ENCODE results near the gene FAM222A. TPM values are rescaled to one million over a fixed set of nuclear protein-coding genes. Genes with fewer than 3 reads are reported as not detected.

Gene FAM222A
- total RNA-seq (4.7 TPM), polyA plus RNA-seq (ENCODE audit: insufficient read depth in 1 of 8, insufficient read length in 8 of 8, low replicate concordance in 1 of 8) (1 to 10 TPM; 5.0 to 9.3 (median 6.3) TPM)
- long read RNA-seq, donor 1, partial matches to known transcripts: 0 of 1 reads
- long read RNA-seq, donor 1, other reads (novel, unspliced or antisense): 0 of 1 reads
- long read RNA-seq, donor 2, partial matches to known transcripts: 0 of 2 reads
- long read RNA-seq, donor 2, other reads (novel, unspliced or antisense): 0 of 2 reads
- long read RNA-seq, donor 3, partial matches to known transcripts: 0 of 4 reads
- long read RNA-seq, donor 3, other reads (novel, unspliced or antisense): 0 of 4 reads
- long read RNA-seq, donor 4, partial matches to known transcripts: 0 of 2 reads
- long read RNA-seq, donor 4, other reads (novel, unspliced or antisense): 0 of 2 reads
- long read RNA-seq, donor 5, partial matches to known transcripts: 0 of 4 reads
- long read RNA-seq, donor 5, other reads (novel, unspliced or antisense): 0 of 4 reads
- long read RNA-seq, donor 6, partial matches to known transcripts: 0 of 2 reads
- long read RNA-seq, donor 6, other reads (novel, unspliced or antisense): 0 of 2 reads
- long read RNA-seq, donor 7, partial matches to known transcripts: 0 of 3 reads
- long read RNA-seq, donor 7, other reads (novel, unspliced or antisense): 0 of 3 reads
- long read RNA-seq, donor 8, partial matches to known transcripts: 0 of 1 reads
- long read RNA-seq, donor 8, other reads (novel, unspliced or antisense): 0 of 1 reads
- long read RNA-seq, donor 9, partial matches to known transcripts: 0 of 3 reads
- long read RNA-seq, donor 9, other reads (novel, unspliced or antisense): 0 of 3 reads
- long read RNA-seq, donor 10, partial matches to known transcripts: 0 of 2 reads
- long read RNA-seq, donor 10, other reads (novel, unspliced or antisense): 0 of 2 reads
- long read RNA-seq, donor 11, partial matches to known transcripts: 0 of 3 reads
- long read RNA-seq, donor 11, other reads (novel, unspliced or antisense): 0 of 3 reads

DNA sequence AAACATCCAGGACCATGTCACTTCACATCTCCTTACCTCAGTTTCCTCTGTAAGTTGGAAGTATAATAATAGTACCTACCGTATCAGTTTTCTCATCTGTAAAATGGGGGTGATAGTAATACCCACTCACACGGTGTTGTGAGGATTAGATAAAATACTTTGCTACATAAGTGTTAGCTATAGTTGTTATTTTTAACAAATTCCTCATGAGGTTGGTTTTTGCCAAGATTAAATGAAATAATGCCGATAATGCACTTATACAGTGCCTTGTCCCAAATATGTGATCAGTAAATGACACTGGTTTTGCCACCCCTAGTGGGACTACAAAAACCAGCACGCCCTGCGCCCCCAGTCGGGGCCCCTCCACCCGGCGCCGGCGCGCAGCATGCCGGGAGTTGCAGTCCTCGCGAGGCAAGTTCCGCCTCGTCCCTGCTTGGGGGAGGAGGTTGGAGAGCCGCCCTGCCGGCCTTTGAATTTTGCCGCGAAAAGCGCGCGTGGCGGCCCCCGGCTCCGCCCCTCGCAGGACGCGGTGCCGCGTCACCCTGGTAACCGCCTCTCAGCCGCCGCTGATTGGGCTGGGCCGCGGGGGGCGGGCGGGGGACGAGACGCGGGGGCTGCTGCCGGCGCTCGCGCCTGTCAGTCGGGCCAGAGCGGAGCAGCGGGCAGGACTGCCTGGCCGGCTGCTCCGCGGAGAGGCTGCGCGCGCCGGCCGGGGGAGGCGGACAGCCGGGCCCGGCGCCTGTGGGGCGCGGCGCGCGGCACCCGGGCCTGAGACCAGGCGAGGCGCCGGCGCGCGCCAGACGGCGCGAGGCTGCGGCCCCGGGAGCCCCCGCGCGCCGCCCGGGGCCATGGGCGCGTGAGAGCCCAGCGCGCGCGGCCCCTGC lies at the start of gene FAM222A:
TSS of gene FAM222A (plus strand) at position 639 of the 884 bp plus-strand sequence. CDS start 30,322 bp downstream, outside the sequence.
- DNase-seq: peak; percentile 99
- Histone ChIP-seq H3K4me1 (ENCODE audit: control insufficient read depth, insufficient read depth, low read length) (peaks cover 42% of the 10 kb centered on the region), H3K27me3 (ENCODE audit: control insufficient read depth, insufficient read depth, low read length) (peaks cover 57% of the 10 kb centered on the region), H3K27ac (ENCODE audit: low read length) (peak within 1 kb of the TSS; percentile 85), H3K9me3 (replicated peaks; ENCODE audit: control insufficient read depth, low read depth, low read length) (no peaks in the 10 kb centered on the region), H3K36me3 (ENCODE audit: control insufficient read depth, insufficient read depth, low read length) (no peaks in the 10 kb centered on the region), H3K4me3 (ENCODE audit: low read length) (peak within 1 kb of the TSS; percentile 54)
- WGBS (ENCODE audit: insufficient coverage): under 1% methylated on average over 85 of the region's 88 CpGs

DNA sequence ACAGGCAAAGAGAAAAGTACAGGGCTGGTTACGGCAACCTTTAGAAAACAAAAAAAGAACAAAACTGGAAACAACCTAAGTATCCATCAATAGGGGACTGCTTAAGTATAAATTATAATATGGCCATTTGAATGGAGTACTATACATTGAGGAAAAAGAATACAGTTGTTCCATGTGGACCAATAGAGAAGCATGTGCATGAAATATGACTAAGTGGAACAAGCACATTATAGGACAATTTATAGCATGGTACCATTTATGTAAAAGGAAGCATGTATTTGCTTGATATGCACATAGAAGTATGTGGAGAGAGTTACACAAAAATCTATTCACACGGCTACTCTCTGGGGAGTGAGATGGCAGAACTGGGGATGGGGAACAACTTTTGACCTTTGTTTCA lies 49.2 kb upstream of the FAM222A start:
- Histone ChIP-seq H3K27ac (ENCODE audit: low read length) (no peak overlapping the region), H3K4me1 (ENCODE audit: control insufficient read depth, insufficient read depth, low read length) (no peaks in the 10 kb centered on the region), H3K9me3 (replicated peaks; ENCODE audit: control insufficient read depth, low read depth, low read length) (no peaks in the 10 kb centered on the region), H3K27me3 (ENCODE audit: control insufficient read depth, insufficient read depth, low read length) (peaks cover 7% of the 10 kb centered on the region), H3K4me3 (ENCODE audit: low read length) (no peak overlapping the region), H3K36me3 (ENCODE audit: control insufficient read depth, insufficient read depth, low read length) (no peaks in the 10 kb centered on the region)
- no peak for DNase-seq
- WGBS (ENCODE audit: insufficient coverage): no CpG with 5 or more reads among the region's 2 CpGs

DNA sequence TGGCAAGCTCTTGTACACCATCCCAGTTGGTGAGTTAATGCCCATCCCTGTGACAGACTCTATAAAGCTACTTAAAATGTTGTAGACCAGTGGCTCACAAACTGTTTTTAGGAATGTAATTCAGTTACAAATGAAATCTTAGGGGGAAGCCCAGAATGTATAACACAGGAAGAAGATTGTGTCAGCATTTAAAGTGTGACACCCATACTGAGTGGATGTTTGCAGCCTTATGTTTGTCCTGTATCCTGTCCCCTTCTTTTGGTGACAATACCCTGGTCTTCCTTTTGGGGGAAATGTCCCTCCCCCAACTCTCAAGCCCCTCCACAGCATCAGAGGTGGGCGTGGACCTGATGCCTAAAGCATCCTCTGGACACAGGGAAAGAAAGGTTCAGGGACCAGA lies 47.6 kb upstream of the FAM222A start:
- no CpG with 5 or more reads among the region's 1 CpG for WGBS (ENCODE audit: insufficient coverage)
- Histone ChIP-seq H3K4me3 (ENCODE audit: low read length) (no peak overlapping the region), H3K27me3 (ENCODE audit: control insufficient read depth, insufficient read depth, low read length) (peaks cover 12% of the 10 kb centered on the region), H3K4me1 (ENCODE audit: control insufficient read depth, insufficient read depth, low read length) (no peaks in the 10 kb centered on the region), H3K36me3 (ENCODE audit: control insufficient read depth, insufficient read depth, low read length) (no peaks in the 10 kb centered on the region), H3K9me3 (replicated peaks; ENCODE audit: control insufficient read depth, low read depth, low read length) (no peaks in the 10 kb centered on the region), H3K27ac (ENCODE audit: low read length) (no peak overlapping the region)
- no peak for DNase-seq

DNA sequence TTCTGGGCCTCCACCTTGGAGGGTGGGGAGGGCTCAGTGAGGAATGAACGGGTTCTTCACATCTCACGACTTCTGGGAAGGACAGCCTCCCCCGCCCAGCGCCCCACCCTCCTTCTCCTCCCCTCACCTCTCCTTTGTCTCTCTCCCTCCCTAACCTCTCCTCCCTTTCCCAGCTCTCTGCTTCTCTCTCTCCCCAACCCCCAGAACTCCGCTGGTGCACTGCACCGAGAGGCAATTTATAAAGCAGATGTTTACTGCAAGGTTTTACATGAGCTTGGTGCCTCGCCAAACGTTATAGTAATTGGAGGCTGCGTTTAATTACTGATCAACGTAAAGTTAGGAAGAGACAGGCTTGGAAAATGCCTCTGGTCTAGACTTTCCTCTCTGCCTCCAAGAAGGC lies 42.9 kb upstream of the FAM222A start:
- no peaks in the 10 kb centered on the region for H3K4me1 ChIP-seq (ENCODE audit: control insufficient read depth, insufficient read depth, low read length)
- peaks cover 4% of the 10 kb centered on the region for H3K9me3 ChIP-seq (replicated peaks; ENCODE audit: control insufficient read depth, low read depth, low read length)
- DNase-seq: peak; percentile 23
- 0% methylated on average over 2 of the region's 10 CpGs for WGBS (ENCODE audit: insufficient coverage)
- peaks cover 17% of the 10 kb centered on the region for H3K27me3 ChIP-seq (ENCODE audit: control insufficient read depth, insufficient read depth, low read length)
- no peak overlapping the region for H3K27ac ChIP-seq (ENCODE audit: low read length)
- no peaks in the 10 kb centered on the region for H3K36me3 ChIP-seq (ENCODE audit: control insufficient read depth, insufficient read depth, low read length)
- H3K4me3 ChIP-seq (ENCODE audit: low read length): no peak overlapping the region

DNA sequence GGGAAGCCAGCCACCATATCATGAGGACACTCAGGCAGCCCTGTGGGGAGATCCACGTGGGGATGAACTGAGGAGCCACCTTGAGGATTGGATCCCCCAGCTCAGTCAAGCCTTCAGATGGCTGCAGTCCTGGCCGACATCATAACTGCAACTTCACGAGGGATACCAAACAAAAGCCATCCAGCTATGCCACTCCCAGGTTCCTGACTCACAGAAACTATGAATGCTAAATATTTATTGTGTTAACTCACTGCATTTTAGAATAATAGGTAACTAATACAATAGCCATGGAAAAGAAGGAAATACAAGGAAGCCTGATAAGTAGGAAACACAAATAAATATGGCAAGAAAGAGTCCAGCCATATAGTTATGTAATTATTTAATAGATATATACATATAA lies 42.1 kb upstream of the FAM222A start:
- Histone ChIP-seq H3K27me3 (ENCODE audit: control insufficient read depth, insufficient read depth, low read length) (peaks cover 22% of the 10 kb centered on the region), H3K4me3 (ENCODE audit: low read length) (no peak overlapping the region), H3K9me3 (replicated peaks; ENCODE audit: control insufficient read depth, low read depth, low read length) (peaks cover 4% of the 10 kb centered on the region), H3K4me1 (ENCODE audit: control insufficient read depth, insufficient read depth, low read length) (no peaks in the 10 kb centered on the region), H3K36me3 (ENCODE audit: control insufficient read depth, insufficient read depth, low read length) (no peaks in the 10 kb centered on the region), H3K27ac (ENCODE audit: low read length) (no peak overlapping the region)
- no CpG with 5 or more reads among the region's 3 CpGs for WGBS (ENCODE audit: insufficient coverage)
- DNase-seq: no peak

DNA sequence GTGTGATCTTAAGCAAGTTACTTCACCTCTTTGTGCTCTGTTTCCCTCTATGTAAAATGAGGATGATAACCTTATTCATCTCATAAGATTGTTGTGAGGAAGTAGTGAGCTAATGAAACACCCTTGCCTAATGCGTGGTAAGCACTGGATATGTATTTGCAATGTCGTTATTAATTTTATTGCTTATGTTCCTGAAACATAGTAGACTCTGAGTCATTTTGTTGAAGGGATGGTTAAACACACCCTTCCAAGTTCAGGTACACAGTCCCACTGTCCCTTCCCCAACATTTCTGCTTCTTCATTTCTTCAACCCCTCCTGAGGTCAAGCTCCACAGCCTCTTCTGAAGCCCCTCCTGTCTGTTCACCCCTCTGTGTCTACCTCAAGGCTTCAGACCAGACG lies 40.2 kb upstream of the FAM222A start:
- H3K4me3 ChIP-seq (ENCODE audit: low read length): no peak overlapping the region
- H3K4me1 ChIP-seq (ENCODE audit: control insufficient read depth, insufficient read depth, low read length): no peaks in the 10 kb centered on the region
- peaks cover 4% of the 10 kb centered on the region for H3K9me3 ChIP-seq (replicated peaks; ENCODE audit: control insufficient read depth, low read depth, low read length)
- WGBS (ENCODE audit: insufficient coverage): no CpG with 5 or more reads among the region's 3 CpGs
- no peak for DNase-seq
- H3K27ac ChIP-seq (ENCODE audit: low read length): no peak overlapping the region
- no peaks in the 10 kb centered on the region for H3K36me3 ChIP-seq (ENCODE audit: control insufficient read depth, insufficient read depth, low read length)
- H3K27me3 ChIP-seq (ENCODE audit: control insufficient read depth, insufficient read depth, low read length): peaks cover 33% of the 10 kb centered on the region

DNA sequence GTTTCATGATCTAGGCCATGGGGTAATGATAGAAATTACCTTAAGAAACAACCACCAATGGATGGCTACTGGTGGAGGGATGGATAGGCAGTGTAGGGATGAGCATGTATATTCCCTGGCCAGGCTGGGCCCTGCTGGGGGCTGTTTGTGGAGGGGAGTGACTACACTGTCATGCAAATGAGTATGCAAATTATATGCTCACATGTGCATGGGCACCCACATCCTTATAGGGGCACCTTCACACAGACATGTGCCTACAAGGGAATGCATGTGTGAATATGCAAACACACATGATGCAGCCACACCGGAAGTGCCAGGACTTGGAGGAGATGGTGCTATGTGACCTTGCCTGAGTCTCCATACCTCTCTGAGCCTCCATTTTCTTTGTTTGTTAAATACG lies 39.7 kb upstream of the FAM222A start:
- Histone ChIP-seq H3K4me3 (ENCODE audit: low read length) (no peak overlapping the region), H3K36me3 (ENCODE audit: control insufficient read depth, insufficient read depth, low read length) (no peaks in the 10 kb centered on the region), H3K27ac (ENCODE audit: low read length) (no peak overlapping the region), H3K27me3 (ENCODE audit: control insufficient read depth, insufficient read depth, low read length) (peaks cover 38% of the 10 kb centered on the region), H3K4me1 (ENCODE audit: control insufficient read depth, insufficient read depth, low read length) (peaks cover 2% of the 10 kb centered on the region), H3K9me3 (replicated peaks; ENCODE audit: control insufficient read depth, low read depth, low read length) (peaks cover 4% of the 10 kb centered on the region)
- no peak for DNase-seq
- WGBS (ENCODE audit: insufficient coverage): 93% methylated on average over 2 of the region's 2 CpGs

DNA sequence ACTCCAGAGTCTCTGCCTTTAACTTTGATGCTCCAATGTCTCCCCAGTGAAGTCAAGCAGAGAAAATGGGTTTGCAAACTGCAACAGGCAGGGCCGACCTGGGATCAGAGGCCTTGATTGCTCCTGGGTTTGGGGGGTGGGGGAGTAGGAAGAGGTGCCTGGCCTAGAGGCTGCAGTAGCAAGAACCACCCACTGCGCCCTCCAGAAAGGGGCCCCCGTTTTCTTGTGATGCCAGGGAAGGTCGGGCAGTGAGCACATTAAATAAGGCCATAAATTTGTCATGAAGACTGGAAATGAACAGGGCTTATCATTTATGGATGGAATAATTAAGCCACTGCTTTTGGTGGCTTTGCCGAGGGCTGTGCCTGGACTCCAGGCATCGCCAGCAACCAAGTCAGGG lies 38.2 kb upstream of the FAM222A start:
- Histone ChIP-seq H3K27me3 (ENCODE audit: control insufficient read depth, insufficient read depth, low read length) (peaks cover 29% of the 10 kb centered on the region), H3K4me1 (ENCODE audit: control insufficient read depth, insufficient read depth, low read length) (peaks cover 2% of the 10 kb centered on the region), H3K9me3 (replicated peaks; ENCODE audit: control insufficient read depth, low read depth, low read length) (peaks cover 4% of the 10 kb centered on the region), H3K4me3 (ENCODE audit: low read length) (no peak overlapping the region), H3K36me3 (ENCODE audit: control insufficient read depth, insufficient read depth, low read length) (no peaks in the 10 kb centered on the region), H3K27ac (ENCODE audit: low read length) (no peak overlapping the region)
- no peak for DNase-seq
- 43% methylated on average over 5 of the region's 6 CpGs for WGBS (ENCODE audit: insufficient coverage)

DNA sequence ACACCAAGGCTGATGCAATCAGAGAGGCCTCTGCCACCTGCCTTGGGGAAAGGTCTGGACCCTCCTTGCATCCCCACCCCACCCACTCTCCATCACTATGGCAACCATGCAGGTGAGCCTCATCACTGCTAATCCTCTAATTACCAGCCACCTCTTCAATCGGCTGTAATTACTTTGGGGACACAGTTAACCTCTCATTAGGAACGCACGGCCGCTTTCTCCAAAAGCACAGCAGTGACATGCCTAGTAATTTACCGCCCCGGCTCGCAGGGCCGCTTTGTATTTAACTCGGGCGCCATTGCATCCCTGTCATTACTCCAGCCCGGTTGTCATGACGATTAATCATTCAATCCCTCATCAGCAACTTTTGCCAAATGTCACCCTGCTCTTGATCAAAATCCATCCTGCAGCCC lies 36.3 kb upstream of the FAM222A start:
- H3K9me3 ChIP-seq (replicated peaks; ENCODE audit: control insufficient read depth, low read depth, low read length): peaks cover 2% of the 10 kb centered on the region
- H3K4me3 ChIP-seq (ENCODE audit: low read length): no peak overlapping the region
- 21% methylated on average over 10 of the region's 12 CpGs for WGBS (ENCODE audit: insufficient coverage)
- H3K36me3 ChIP-seq (ENCODE audit: control insufficient read depth, insufficient read depth, low read length): no peaks in the 10 kb centered on the region
- H3K27ac ChIP-seq (ENCODE audit: low read length): no peak overlapping the region
- H3K4me1 ChIP-seq (ENCODE audit: control insufficient read depth, insufficient read depth, low read length): peaks cover 2% of the 10 kb centered on the region
- H3K27me3 ChIP-seq (ENCODE audit: control insufficient read depth, insufficient read depth, low read length): peaks cover 29% of the 10 kb centered on the region
- DNase-seq: no peak
